ENCODE results near the gene NFATC3.
"Not testable (repeated sequence)": the region's sequence is repeated elsewhere in the genome, so short reads cannot be mapped to it uniquely, and the experiment has no call there.

Gene NFATC3

GRCh38 chr16:68126395-68126794 is 41.2 kb downstream of the NFATC3 start:
- no peak for DNase-seq

GRCh38 chr16:68128577-68129305 is 43.6 kb downstream of the NFATC3 start:
- DNase-seq, result no peak

- DNase-seq, result no peak
These were observed 45.4 kb downstream of the NFATC3 start for GRCh38 chr16:68130520-68130919.

- DNase-seq, result no peak
These were observed 46.9 kb downstream of the NFATC3 start for GRCh38 chr16:68131813-68132706.

GRCh38 chr16:68133000-68133399 is 47.8 kb downstream of the NFATC3 start:
- not testable (repeated sequence) for DNase-seq

GRCh38 chr16:68134644-68135043 is 49.5 kb downstream of the NFATC3 start:
- DNase-seq, result no peak

GRCh38 chr16:68136515-68136914 is 51.3 kb downstream of the NFATC3 start:
- no peak for DNase-seq

GRCh38 chr16:68144008-68144407 is 58.8 kb downstream of the NFATC3 start:
- DNase-seq, result no peak

- no peak for DNase-seq
These were observed 61.4 kb downstream of the NFATC3 start for GRCh38 chr16:68146585-68146984.

- DNase-seq, result no peak
These were observed 62.3 kb downstream of the NFATC3 start for GRCh38 chr16:68147444-68147843.

- DNase-seq, result no peak
These were observed 64.4 kb downstream of the NFATC3 start for GRCh38 chr16:68149596-68149995.

GRCh38 chr16:68155425-68155824 is 70.3 kb downstream of the NFATC3 start:
- DNase-seq, result no peak

GRCh38 chr16:68162413-68162812 is 77.2 kb downstream of the NFATC3 start:
- no peak for DNase-seq

GRCh38 chr16:68163275-68163674 is 78.1 kb downstream of the NFATC3 start:
- DNase-seq, result not testable (repeated sequence)

GRCh38 chr16:68166264-68166663 is 81.1 kb downstream of the NFATC3 start:
- DNase-seq, result no peak

GRCh38 chr16:68179196-68179795 is 94.1 kb downstream of the NFATC3 start:
- no peak for DNase-seq

GRCh38 chr16:68179855-68180254 is 94.7 kb downstream of the NFATC3 start:
- no peak for DNase-seq

- no peak for DNase-seq
These were observed 97.9 kb downstream of the NFATC3 start for GRCh38 chr16:68183046-68183445.

GRCh38 chr16:68186877-68187276 is 101.7 kb downstream of the NFATC3 start:
- no peak for DNase-seq

GRCh38 chr16:68187505-68187904 is 102.3 kb downstream of the NFATC3 start:
- no peak for DNase-seq

GRCh38 chr16:68188170-68188569 is 103.0 kb downstream of the NFATC3 start:
- no peak for DNase-seq

GRCh38 chr16:68190081-68190480 is 104.9 kb downstream of the NFATC3 start:
- DNase-seq, result no peak

GRCh38 chr16:68190736-68191510 is 105.8 kb downstream of the NFATC3 start:
- no peak for DNase-seq
